Measurements from ENCODE around the gene PLB1. TPM values are rescaled to one million over a fixed set of nuclear protein-coding genes. Genes with fewer than 3 reads are reported as not detected.

PLB1 gene
- total RNA-seq, 2 donors from 2014 or later, result 7.4 to 9.6 TPM

GRCh38 chr2:28564346-28564745, 68.5 kb downstream of the PLB1 start:
- Histone ChIP-seq H3K9me3 (no peaks in the 10 kb centered on the region), H3K4me3 (no peak overlapping the region), H3K27ac (no peak overlapping the region), H3K4me1 (replicated peaks) (no peaks in the 10 kb centered on the region), H3K36me3 (no peaks in the 10 kb centered on the region), H3K27me3 (replicated peaks; ENCODE audit: insufficient read depth) (no peaks in the 10 kb centered on the region)
- intact Hi-C loops (cut with DNase I), result loop anchor here (10.0 kb wide), 1 partner anchor 330 kb away; the partner anchor contains the start of gene WDR43
- 82% methylated on average over 4 of the region's 4 CpGs for WGBS
- DNase-seq (ENCODE audit: low spot score), result no peak
- TF ChIP-seq POLR2A (IDR thresholded peaks at IDR 0.05), result no peak
- TF ChIP-seq POLR2AphosphoS5 (IDR thresholded peaks at IDR 0.05), result no peak

- no peak for DNase-seq (ENCODE audit: low spot score)
- no peaks in the 10 kb centered on the region for H3K4me1 ChIP-seq (replicated peaks)
- intact Hi-C loops (cut with DNase I), result loop anchor here (5.0 to 10.0 kb wide), 2 partner anchors 242 to 330 kb away; partner anchors contain the start of gene WDR43
- no peaks in the 10 kb centered on the region for H3K27me3 ChIP-seq (replicated peaks; ENCODE audit: insufficient read depth)
- TF ChIP-seq CTCF (IDR thresholded peaks at IDR 0.05) (no peak), POLR2A (IDR thresholded peaks at IDR 0.05) (no peak), POLR2AphosphoS5 (IDR thresholded peaks at IDR 0.05) (no peak)
- no peak overlapping the region for H3K27ac ChIP-seq
- no peak overlapping the region for H3K4me3 ChIP-seq
- WGBS, result 92% methylated on average over 2 of the region's 4 CpGs
- H3K9me3 ChIP-seq, result no peaks in the 10 kb centered on the region
- no peaks in the 10 kb centered on the region for H3K36me3 ChIP-seq
Observed at GRCh38 chr2:28565033-28565432, 69.2 kb downstream of the PLB1 start.

GRCh38 chr2:28565720-28566295, 69.9 kb downstream of the PLB1 start:
- Histone ChIP-seq H3K4me1 (replicated peaks) (no peaks in the 10 kb centered on the region), H3K27me3 (replicated peaks; ENCODE audit: insufficient read depth) (no peaks in the 10 kb centered on the region), H3K9me3 (no peaks in the 10 kb centered on the region), H3K27ac (peak overlapping the region; percentile 76 to 82), H3K36me3 (no peaks in the 10 kb centered on the region), H3K4me3 (no peak overlapping the region)
- intact Hi-C loops (cut with DNase I), result loop anchor here (2.0 to 10.0 kb wide), 3 partner anchors 189 to 329 kb away; partner anchors contain the start of gene WDR43
- peak; percentile 90 for DNase-seq (ENCODE audit: low spot score)
- TF ChIP-seq POLR2AphosphoS5 (IDR thresholded peaks at IDR 0.05) (peak; percentile 80), CTCF (IDR thresholded peaks at IDR 0.05) (no peak)
- WGBS, result 23% methylated on average over 3 of the region's 3 CpGs

GRCh38 chr2:28566521-28567041, 70.7 kb downstream of the PLB1 start:
- WGBS, result 1% methylated on average over 38 of the region's 38 CpGs
- Histone ChIP-seq H3K9me3 (no peaks in the 10 kb centered on the region), H3K27me3 (replicated peaks; ENCODE audit: insufficient read depth) (no peaks in the 10 kb centered on the region), H3K4me1 (replicated peaks) (no peaks in the 10 kb centered on the region), H3K4me3 (peak overlapping the region; percentile 48 to 51), H3K36me3 (no peaks in the 10 kb centered on the region), H3K27ac (peak overlapping the region; percentile 76 to 82)
- no peak for TF ChIP-seq POLR2A (IDR thresholded peaks at IDR 0.05)
- TF ChIP-seq CTCF (IDR thresholded peaks at IDR 0.05), result peak; percentile 99 to 100 (median 100)
- peak; percentile 79 for TF ChIP-seq POLR2AphosphoS5 (IDR thresholded peaks at IDR 0.05)
- intact Hi-C loops (cut with DNase I), result loop anchor here (2.0 to 10.0 kb wide), 3 partner anchors 188 to 328 kb away; partner anchors contain the start of gene WDR43
- peak; percentile 78 for DNase-seq (ENCODE audit: low spot score)

- 2% methylated on average over 14 of the region's 14 CpGs for WGBS
- Histone ChIP-seq H3K27me3 (replicated peaks; ENCODE audit: insufficient read depth) (no peaks in the 10 kb centered on the region), H3K4me1 (replicated peaks) (no peaks in the 10 kb centered on the region), H3K27ac (peak overlapping the region; percentile 76 to 82), H3K36me3 (no peaks in the 10 kb centered on the region), H3K4me3 (peak overlapping the region; percentile 48 to 51), H3K9me3 (no peaks in the 10 kb centered on the region)
- no peak for TF ChIP-seq POLR2A (IDR thresholded peaks at IDR 0.05)
- no peak for TF ChIP-seq POLR2AphosphoS5 (IDR thresholded peaks at IDR 0.05)
- TF ChIP-seq CTCF (IDR thresholded peaks at IDR 0.05), result peak in 1 of 4 experiments; percentile 20
- DNase-seq (ENCODE audit: low spot score), result no peak
- intact Hi-C loops (cut with DNase I), result loop anchor here (2.0 to 10.0 kb wide), 3 partner anchors 188 to 328 kb away; partner anchors contain the start of gene WDR43
Observed at GRCh38 chr2:28567061-28567471, 71.2 kb downstream of the PLB1 start.

Measured in prostate gland (tissue), 2 donors.